HL-60 (cell line): ENCODE results near the gene EGFR.

Source experiments
- DNase-seq, 2 experiments: peaks; one replicate each; pipeline ENCODE4 v3.0.0-alpha.2; 2010 to 2020; ENCODE audit warnings: low read depth in 1 of 2, low spot score in 1 of 2
- H3K27ac ChIP-seq: fragments of 250-450 bp; sonication (Bioruptor Pico); replicated peaks from 2 replicates; pipeline ENCODE4 v1.5.1; 2020; ENCODE audit warnings: mild to moderate bottlenecking, moderate library complexity
- H3K27me3 ChIP-seq: fragments of 250-450 bp; sonication (Bioruptor Pico); 2 replicates; pipeline ENCODE4 v1.5.1; 2021; ENCODE audit warnings: mild to moderate bottlenecking, moderate library complexity; ENCODE audit not compliant: insufficient read depth, poor library complexity, severe bottlenecking
- H3K4me3 ChIP-seq: replicated peaks from 2 replicates; pipeline ENCODE4 v1.5.1; 2011; ENCODE audit warnings: mild to moderate bottlenecking, control low read depth, low read length; ENCODE audit not compliant: insufficient read depth
- GABPA ChIP-seq: IDR thresholded peaks from 2 replicates; pipeline ENCODE4 v1.6.1; 2012; ENCODE audit warnings: low read depth
- POLR2AphosphoS5 ChIP-seq: IDR thresholded peaks from 2 replicates; pipeline ENCODE4 v1.6.1; 2012; ENCODE audit warnings: low read depth
- REST ChIP-seq: IDR thresholded peaks from 2 replicates; pipeline ENCODE4 v1.6.1; 2012; ENCODE audit warnings: low read depth; ENCODE audit not compliant: insufficient replicate concordance
- SPI1 ChIP-seq: IDR thresholded peaks from 2 replicates; pipeline ENCODE4 v1.6.1; 2012; ENCODE audit warnings: low read depth, mild to moderate bottlenecking, borderline replicate concordance
- TF ChIP-seq, protein P1 (sequence below): IDR thresholded peaks from one replicate; pipeline ENCODE4 v1.5.1; 2011; ENCODE audit warnings: low read length, control low read depth, inconsistent platforms; ENCODE audit not compliant: insufficient read depth

Gene EGFR

DNA sequence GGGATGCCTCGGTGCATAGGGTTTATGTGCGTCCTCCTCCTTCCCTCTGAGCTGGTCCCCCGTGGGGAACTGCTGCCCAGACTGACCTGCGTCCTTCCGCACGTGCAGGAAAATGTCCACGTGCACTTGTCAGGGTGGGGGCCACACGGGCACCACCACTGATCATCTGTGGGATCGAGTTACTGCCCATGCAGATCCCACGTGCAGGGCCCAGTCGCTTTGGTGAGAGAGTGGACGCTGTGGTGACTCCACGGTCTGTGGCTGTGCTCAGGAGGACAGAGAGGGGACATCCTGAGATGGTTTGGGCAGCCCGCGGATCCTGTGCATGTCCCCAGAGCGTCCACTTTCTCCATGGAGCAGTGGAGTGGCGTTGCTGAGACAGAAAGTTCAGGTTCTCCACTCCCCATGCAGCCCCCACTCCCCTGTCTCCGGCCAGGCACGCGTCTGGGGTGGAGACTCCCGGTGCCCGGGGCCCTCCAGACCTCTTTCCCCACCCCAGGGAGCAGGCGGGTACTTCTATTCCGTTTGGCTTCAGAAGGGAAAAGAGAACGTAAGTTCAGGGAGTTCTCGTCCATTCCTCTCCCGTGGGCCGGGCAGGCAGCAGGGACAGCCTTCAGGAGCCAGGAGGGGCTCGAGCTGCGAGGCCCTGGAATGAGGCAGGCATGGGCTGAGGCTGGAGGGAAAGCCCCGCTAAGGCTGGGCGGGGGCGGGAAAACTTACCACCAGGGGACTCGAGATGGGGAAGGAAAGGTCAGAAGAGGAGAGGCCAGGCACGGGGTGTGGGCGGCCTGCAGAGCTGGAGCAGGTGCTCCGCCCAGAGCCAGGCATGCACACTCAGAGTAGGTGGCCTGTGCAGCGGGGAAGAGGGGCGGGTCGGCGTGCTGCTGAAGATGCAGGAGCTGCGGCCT lies 59.9 kb downstream of the EGFR start:
- TF ChIP-seq REST (no peak), POLR2AphosphoS5 (no peak), SPI1 (no peak), GABPA (no peak)
- TF ChIP-seq, protein P1, sequence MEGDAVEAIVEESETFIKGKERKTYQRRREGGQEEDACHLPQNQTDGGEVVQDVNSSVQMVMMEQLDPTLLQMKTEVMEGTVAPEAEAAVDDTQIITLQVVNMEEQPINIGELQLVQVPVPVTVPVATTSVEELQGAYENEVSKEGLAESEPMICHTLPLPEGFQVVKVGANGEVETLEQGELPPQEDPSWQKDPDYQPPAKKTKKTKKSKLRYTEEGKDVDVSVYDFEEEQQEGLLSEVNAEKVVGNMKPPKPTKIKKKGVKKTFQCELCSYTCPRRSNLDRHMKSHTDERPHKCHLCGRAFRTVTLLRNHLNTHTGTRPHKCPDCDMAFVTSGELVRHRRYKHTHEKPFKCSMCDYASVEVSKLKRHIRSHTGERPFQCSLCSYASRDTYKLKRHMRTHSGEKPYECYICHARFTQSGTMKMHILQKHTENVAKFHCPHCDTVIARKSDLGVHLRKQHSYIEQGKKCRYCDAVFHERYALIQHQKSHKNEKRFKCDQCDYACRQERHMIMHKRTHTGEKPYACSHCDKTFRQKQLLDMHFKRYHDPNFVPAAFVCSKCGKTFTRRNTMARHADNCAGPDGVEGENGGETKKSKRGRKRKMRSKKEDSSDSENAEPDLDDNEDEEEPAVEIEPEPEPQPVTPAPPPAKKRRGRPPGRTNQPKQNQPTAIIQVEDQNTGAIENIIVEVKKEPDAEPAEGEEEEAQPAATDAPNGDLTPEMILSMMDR: no peak
- H3K27ac ChIP-seq: no peak overlapping the region
- H3K27me3 ChIP-seq: no peaks in the 10 kb centered on the region
- no peak overlapping the region for H3K4me3 ChIP-seq
- DNase-seq: no peak

- Histone ChIP-seq H3K27ac (no peak overlapping the region), H3K4me3 (no peak overlapping the region), H3K27me3 (no peaks in the 10 kb centered on the region)
- DNase-seq: no peak
- TF ChIP-seq, protein P1: no peak
- TF ChIP-seq SPI1 (no peak), REST (no peak), POLR2AphosphoS5 (no peak), GABPA (no peak)
Observed at GRCh38 chr7:55080000-55080623, 61.3 kb downstream of the EGFR start.

DNA sequence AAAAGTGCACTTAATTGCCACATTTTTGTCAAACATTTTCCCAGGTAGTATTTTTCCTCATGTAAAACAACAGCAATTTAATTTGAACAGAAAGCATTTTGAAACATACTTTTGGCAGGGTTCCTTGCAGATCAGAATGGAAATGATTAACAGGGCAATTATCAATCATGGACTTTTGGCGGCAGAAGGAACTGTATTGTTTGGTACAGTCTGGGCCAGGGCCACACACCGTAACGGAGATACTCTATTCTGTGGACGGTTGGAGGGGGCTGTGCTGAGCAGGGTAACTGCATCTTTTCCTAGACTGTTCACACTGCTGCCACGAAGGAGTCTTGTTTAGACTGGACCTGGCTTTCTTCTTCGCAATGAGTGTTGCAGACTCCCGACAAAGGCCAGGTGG lies 62.3 kb downstream of the EGFR start:
- DNase-seq: no peak
- TF ChIP-seq, protein P1: no peak
- no peak for TF ChIP-seq SPI1
- TF ChIP-seq POLR2AphosphoS5: no peak
- TF ChIP-seq GABPA: no peak
- no peak for TF ChIP-seq REST
- H3K27me3 ChIP-seq: no peaks in the 10 kb centered on the region
- no peak overlapping the region for H3K4me3 ChIP-seq
- H3K27ac ChIP-seq: no peak overlapping the region
